Epithelial cell of proximal tubule (primary cell): ENCODE data around the gene AP3B1. TPM values are rescaled to one million over a fixed set of nuclear protein-coding genes. Genes with fewer than 3 reads are reported as not detected.

Source experiments
- DNase-seq: peaks from one replicate; pipeline ENCODE4 v3.0.0-alpha.2; 2011; ENCODE audit warnings: low read depth
- H3K4me3 ChIP-seq: 2 replicates; pipeline ENCODE4 v1.5.1; 2011; ENCODE audit warnings: low read depth, mild to moderate bottlenecking, low read length
- CTCF ChIP-seq: conservative IDR thresholded peaks from 2 replicates; pipeline ENCODE4 v1.5.1; 2012; ENCODE audit warnings: low read depth, mild to moderate bottlenecking, low read length
- total RNA-seq: library from RNA; depleted of rRNA; stranded (reverse); fragments of >200 nt; gene quantifications from 2 replicates; pipeline ENCODE4 v1.2.3, GENCODE V29; 2015

AP3B1 gene
- total RNA-seq, 1 donor from 2014 or later = 47.1 TPM

GRCh38 chr5:78237911-78238310 is 56.6 kb downstream of the AP3B1 start:
- H3K4me3 ChIP-seq = no peak overlapping the region
- no peak for TF ChIP-seq CTCF
- no peak for DNase-seq

- H3K4me3 ChIP-seq = no peak overlapping the region
- no peak for TF ChIP-seq CTCF
- DNase-seq = no peak
These were observed 58.5 kb downstream of the AP3B1 start for GRCh38 chr5:78236046-78236445.

GRCh38 chr5:78235289-78235688 is 59.2 kb downstream of the AP3B1 start:
- H3K4me3 ChIP-seq = no peak overlapping the region
- no peak for TF ChIP-seq CTCF
- no peak for DNase-seq

- TF ChIP-seq CTCF = no peak
- H3K4me3 ChIP-seq = no peak overlapping the region
- no peak for DNase-seq
These were observed 59.7 kb downstream of the AP3B1 start for GRCh38 chr5:78234804-78235203.

GRCh38 chr5:78232163-78232562 is 62.3 kb downstream of the AP3B1 start:
- H3K4me3 ChIP-seq = no peak overlapping the region
- DNase-seq = no peak
- no peak for TF ChIP-seq CTCF

- TF ChIP-seq CTCF = no peak
- DNase-seq = no peak
- H3K4me3 ChIP-seq = no peak overlapping the region
These were observed 70.1 kb downstream of the AP3B1 start for GRCh38 chr5:78224358-78224757.

- peak; percentile 5 for TF ChIP-seq CTCF
These were observed 72.5 kb downstream of the AP3B1 start for GRCh38 chr5:78221964-78222451.

More at GRCh38 chr5:78221964-78222451, 72.5 kb downstream of the AP3B1 start:
- no peak for DNase-seq
- no peak overlapping the region for H3K4me3 ChIP-seq
